HepG2 (cell line): ENCODE measurements around the gene ADH4. TPM values are rescaled to one million over a fixed set of nuclear protein-coding genes. Genes with fewer than 3 reads are reported as not detected.
A peak's percentile ranks its signal among the peaks of the same experiment; 100 is the strongest.

Experiments used
- BHLHE40 ChIP-seq: IDR thresholded peaks from 2 replicates; pipeline ENCODE4 v1.6.1; 2011; ENCODE audit warnings: low read length, improper control_type of control experiment
- ETV5 ChIP-seq: IDR thresholded peaks from 2 replicates; pipeline ENCODE4 v1.6.1; 2018; ENCODE audit warnings: missing biosample characterization, missing genetic modification reagents, inconsistent platforms, borderline replicate concordance
- HNF1B ChIP-seq: sonication (generic); formaldehyde crosslinking; IDR thresholded peaks from 2 replicates; pipeline ENCODE4 v1.5.1; 2020; ENCODE audit warnings: mild to moderate bottlenecking, moderate library complexity, missing genetic modification reagents
- KIAA2018 ChIP-seq: sonication (generic); formaldehyde crosslinking; IDR thresholded peaks from 2 replicates; pipeline ENCODE4 v1.5.0; 2020; ENCODE audit warnings: mild to moderate bottlenecking, missing genetic modification reagents, borderline replicate concordance
- KLF12 ChIP-seq: sonication (generic); formaldehyde crosslinking; IDR thresholded peaks from 2 replicates; pipeline ENCODE4 v1.4.0; 2020; ENCODE audit warnings: missing genetic modification reagents, borderline replicate concordance
- NR2F1 ChIP-seq, 2 experiments: fragments of 450-650 bp in 1 of 2; formaldehyde crosslinking in 1 of 2; IDR thresholded peaks; 2 replicates each; pipeline versions ENCODE4 v1.5.0 to v1.6.1; 2016 to 2020; ENCODE audit warnings: mild to moderate bottlenecking in 1 of 2, missing compliant biosample characterization in 1 of 2, missing genetic modification reagents in 1 of 2, moderate library complexity in 1 of 2
- NR3C1 ChIP-seq: sonication (generic); formaldehyde crosslinking; IDR thresholded peaks from 2 replicates; pipeline ENCODE4 v1.4.0; 2020; ENCODE audit warnings: missing genetic modification reagents
- RXRB ChIP-seq: IDR thresholded peaks from 2 replicates; pipeline ENCODE4 v1.6.1; 2016; ENCODE audit warnings: borderline replicate concordance, missing genetic modification reagents, missing compliant biosample characterization
- THAP11 ChIP-seq: IDR thresholded peaks from 2 replicates; pipeline ENCODE4 v1.6.1; 2016; ENCODE audit warnings: missing biosample characterization, missing genetic modification reagents
- ZBTB26 ChIP-seq: IDR thresholded peaks from 2 replicates; pipeline ENCODE4 v1.6.1; 2016; ENCODE audit warnings: missing compliant biosample characterization, missing genetic modification reagents, borderline replicate concordance
- ZFP1 ChIP-seq: IDR thresholded peaks from 2 replicates; pipeline ENCODE4 v1.6.1; 2016
- ZNF253 ChIP-seq: sonication (generic); formaldehyde crosslinking; IDR thresholded peaks from 2 replicates; pipeline ENCODE4 v1.8.0; 2022; ENCODE audit warnings: mild to moderate bottlenecking, missing genetic modification reagents, borderline replicate concordance
- ZNF260 ChIP-seq: sonication (generic); formaldehyde crosslinking; IDR thresholded peaks from 2 replicates; pipeline ENCODE4 v1.4.0; 2020; ENCODE audit warnings: missing genetic modification reagents, low read depth, mild to moderate bottlenecking, borderline replicate concordance
- ZNF335 ChIP-seq: sonication (generic); formaldehyde crosslinking; IDR thresholded peaks from 2 replicates; pipeline ENCODE4 v1.4.0; 2020; ENCODE audit warnings: missing genetic modification reagents
- ZNF501 ChIP-seq: sonication (generic); formaldehyde crosslinking; IDR thresholded peaks from 2 replicates; pipeline ENCODE4 v1.5.1; 2020; ENCODE audit warnings: mild to moderate bottlenecking, moderate library complexity, missing genetic modification reagents
- ZNF543 ChIP-seq: sonication (generic); formaldehyde crosslinking; IDR thresholded peaks from 2 replicates; pipeline ENCODE4 v1.4.0; 2020; ENCODE audit warnings: mild to moderate bottlenecking, missing genetic modification reagents
- ZNF580 ChIP-seq: IDR thresholded peaks from 2 replicates; pipeline ENCODE4 v1.6.1; 2016; ENCODE audit warnings: low read depth, borderline replicate concordance
- ZNF597 ChIP-seq: sonication (generic); formaldehyde crosslinking; IDR thresholded peaks from 2 replicates; pipeline ENCODE4 v1.5.0; 2020; ENCODE audit warnings: missing genetic modification reagents
- polyA plus RNA-seq, 8 experiments: library from polyadenylated mRNA; depleted of rRNA in 3 of 8; stranded (reverse) in 7 of 8; unstranded in 1 of 8; fragments of >200 nt; fragmentation: Illumina TruSeq in 4 of 8; extraction: Trizol in 4 of 8; gene quantifications; 2 replicates each; pipeline versions ENCODE4 v1.2.1 to v1.2.3, GENCODE V29; 2011 to 2016; ENCODE audit warnings: low read depth in 4 of 8, missing spikeins in 1 of 8, mixed read lengths in 1 of 8; ENCODE audit not compliant: insufficient read depth in 1 of 8
- total RNA-seq, 5 experiments: library from RNA; depleted of rRNA; stranded (reverse); fragments of >200 nt; fragmentation: Illumina TruSeq; extraction: Trizol; gene quantifications; 2 replicates each; pipeline ENCODE4 v1.2.3, GENCODE V29; 2016; ENCODE audit warnings: low read depth in 1 of 5

ADH4 gene
- total and polyA plus RNA-seq, 2 of the 13 experiments (the other 11 are each of a cell fraction or from before 2014, with no cell fraction given) = 24.3 to 31.1 TPM

- TF ChIP-seq KIAA2018 (CRISPR knock-in tag) (no peak), ZNF597 (CRISPR knock-in tag) (no peak), ZNF501 (CRISPR knock-in tag) (no peak), KLF12 (no peak; the same call in 1 of the 2 replicates), ZNF253 (no peak), ZFP1 (CRISPR knock-in tag) (0 out of 2 replicates have a peak, but pooled peaks have one; percentile 37), ZBTB26 (CRISPR knock-in tag) (no peak), RXRB (peak; percentile 97), NR2F1 (CRISPR knock-in tag; IDR thresholded peaks at IDR 0.05) (peak; percentile 65 to 92), NR3C1 (CRISPR knock-in tag) (no peak), THAP11 (CRISPR knock-in tag) (peak; percentile 70), ETV5 (CRISPR knock-in tag) (peak; percentile 80; the same call in 1 of the 2 replicates), ZNF580 (0 out of 2 replicates have a peak, but pooled peaks have one; percentile 20), BHLHE40 (peak; percentile 62; the same call in 1 of the 2 replicates), ZNF335 (CRISPR knock-in tag) (0 out of 2 replicates have a peak, but pooled peaks have one; percentile 24), ZNF543 (CRISPR knock-in tag) (0 out of 2 replicates have a peak, but pooled peaks have one; percentile 37), HNF1B (CRISPR knock-in tag) (no peak), ZNF260 (CRISPR knock-in tag) (no peak)
Measured at GRCh38 chr4:99157478-99157935, 13.4 kb upstream of the ADH4 start (continued).
